RWPE1 (cell line): Measurements from ENCODE around the gene S100A16.
"Not testable (repeated sequence)": the region's sequence is repeated elsewhere in the genome, so short reads cannot be mapped to it uniquely, and the experiment has no call there.

Experiments
- CTCF ChIA-PET: fragments of 350-600 bp; sonication (Branson Sonifier 250); formaldehyde crosslinking; extraction: SDS; loops from one replicate; lab custom pipeline; 2021; lab: Yijun Ruan, JAX
- POLR2A ChIA-PET: fragments of 400-600 bp; formaldehyde crosslinking; extraction: SDS; loops from one replicate; lab custom pipeline; 2020; ENCODE audit warnings: antibody characterized with exemption; ENCODE audit not compliant: low non-redundant PET; lab: Yijun Ruan, JAX
- DNase-seq: peaks from one replicate; pipeline ENCODE4 v3.0.0; 2012; ENCODE audit warnings: low spot score
- H3K27ac ChIP-seq: fragments of 450-650 bp; 2 replicates; pipeline ENCODE4 v1.5.1; 2017
- TF ChIP-seq, protein P1 (sequence below): fragments of 450-650 bp; conservative IDR thresholded peaks from 2 replicates; pipeline ENCODE4 v1.5.1; 2017; ENCODE audit warnings: low read depth, mild to moderate bottlenecking

The S100A16 gene

DNA sequence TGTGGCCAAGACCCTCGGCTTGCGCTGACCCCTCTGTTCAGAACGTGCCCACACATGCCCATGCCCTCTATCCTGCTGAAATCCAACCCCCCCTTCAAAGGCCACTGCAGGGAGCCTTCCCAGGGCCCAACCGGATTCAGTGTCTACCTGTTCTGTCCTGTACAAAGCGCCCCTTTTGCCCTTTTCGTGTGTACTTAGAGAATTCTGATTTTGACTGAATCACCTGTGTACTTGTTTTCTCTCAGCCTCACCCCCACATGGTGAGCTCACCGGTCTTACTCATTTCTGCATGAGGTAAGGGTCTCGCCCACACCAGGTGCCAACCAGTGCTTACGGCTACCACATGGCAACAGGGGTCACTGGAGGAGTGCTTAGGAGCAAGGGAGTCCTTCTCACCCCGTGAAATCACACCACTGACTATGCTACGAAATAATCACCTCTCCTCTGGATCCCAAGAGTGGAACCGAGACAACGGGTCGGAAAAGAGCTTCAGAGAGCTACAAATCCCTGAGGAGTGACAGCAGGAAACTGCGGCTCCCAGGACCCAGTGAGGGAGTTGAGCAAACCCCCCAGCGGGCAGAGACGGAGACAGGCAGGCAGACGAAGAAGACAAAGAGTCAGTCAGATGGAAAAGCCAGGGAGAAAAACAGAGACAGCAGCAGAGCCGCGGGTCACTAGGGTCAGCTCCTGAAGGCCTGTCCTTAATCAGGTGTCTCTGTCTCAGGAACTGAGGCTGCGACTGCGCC is 45.1 kb downstream of the S100A16 start:
- peak; percentile 88 for DNase-seq
- peak overlapping the region; percentile 100 for H3K27ac ChIP-seq
- ChIA-PET POLR2A (interaction anchor here (0.6 to 1.8 kb wide), 5 partner anchors 33 to 69 kb away, joined by 3 to 8 read pairs (median 4); partner anchors contain the start of genes S100A16 and S100A6), CTCF (interaction anchor here (0.5 to 3.2 kb wide), 16 partner anchors 14 to 681 kb away, joined by 3 to 32 read pairs (median 4); partner anchors contain the start of genes S100A1, S100A4 and S100A6)
- TF ChIP-seq, protein P1, sequence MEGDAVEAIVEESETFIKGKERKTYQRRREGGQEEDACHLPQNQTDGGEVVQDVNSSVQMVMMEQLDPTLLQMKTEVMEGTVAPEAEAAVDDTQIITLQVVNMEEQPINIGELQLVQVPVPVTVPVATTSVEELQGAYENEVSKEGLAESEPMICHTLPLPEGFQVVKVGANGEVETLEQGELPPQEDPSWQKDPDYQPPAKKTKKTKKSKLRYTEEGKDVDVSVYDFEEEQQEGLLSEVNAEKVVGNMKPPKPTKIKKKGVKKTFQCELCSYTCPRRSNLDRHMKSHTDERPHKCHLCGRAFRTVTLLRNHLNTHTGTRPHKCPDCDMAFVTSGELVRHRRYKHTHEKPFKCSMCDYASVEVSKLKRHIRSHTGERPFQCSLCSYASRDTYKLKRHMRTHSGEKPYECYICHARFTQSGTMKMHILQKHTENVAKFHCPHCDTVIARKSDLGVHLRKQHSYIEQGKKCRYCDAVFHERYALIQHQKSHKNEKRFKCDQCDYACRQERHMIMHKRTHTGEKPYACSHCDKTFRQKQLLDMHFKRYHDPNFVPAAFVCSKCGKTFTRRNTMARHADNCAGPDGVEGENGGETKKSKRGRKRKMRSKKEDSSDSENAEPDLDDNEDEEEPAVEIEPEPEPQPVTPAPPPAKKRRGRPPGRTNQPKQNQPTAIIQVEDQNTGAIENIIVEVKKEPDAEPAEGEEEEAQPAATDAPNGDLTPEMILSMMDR, result no peak

DNA sequence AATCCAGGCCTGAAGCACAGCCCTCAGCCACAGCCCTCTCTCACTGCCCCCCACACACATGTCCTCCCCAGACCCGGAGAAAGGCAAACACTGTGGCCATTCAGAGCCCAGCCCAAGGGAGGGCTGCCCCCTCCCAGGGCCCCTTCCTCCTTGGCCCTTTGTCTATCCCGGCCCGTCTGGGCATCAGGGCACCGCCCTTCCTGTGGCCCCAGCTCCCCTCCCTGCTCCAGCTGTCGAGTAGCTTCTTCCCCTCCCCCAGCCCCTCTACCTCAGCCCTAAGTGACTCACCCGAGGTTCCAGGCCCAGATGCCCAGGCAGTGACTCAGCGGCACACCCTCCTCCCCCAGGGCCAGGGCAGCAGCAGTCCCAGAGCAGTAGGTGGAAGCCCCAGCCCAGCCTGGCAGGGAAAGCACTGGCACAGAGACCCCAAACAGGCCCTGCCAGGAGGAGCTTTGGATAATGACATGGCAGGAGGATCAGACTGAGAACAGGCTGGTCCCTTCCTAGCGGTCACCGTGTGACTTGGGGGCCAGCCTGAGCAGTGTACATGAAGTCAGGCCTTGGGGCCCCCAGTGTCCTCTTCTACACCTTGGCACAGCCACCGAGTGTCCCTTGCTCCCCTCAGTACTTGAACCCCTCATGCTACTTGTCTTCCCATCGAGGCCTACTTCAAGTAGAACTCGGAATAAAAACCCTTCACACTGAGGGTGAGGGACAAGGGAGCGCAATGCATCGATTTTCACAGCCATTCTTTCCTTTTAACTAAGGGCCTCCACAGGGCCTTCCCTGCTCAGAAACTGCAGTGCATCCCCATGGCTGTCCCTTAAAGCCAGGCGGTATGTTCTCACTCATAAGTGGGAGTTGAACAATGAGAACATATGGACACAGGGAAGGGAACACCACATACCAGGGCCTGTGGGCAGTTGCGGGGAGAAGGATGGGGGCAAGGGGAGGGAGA is 46.2 kb downstream of the S100A16 start:
- POLR2A ChIA-PET, result interaction anchor here (0.6 to 1.7 kb wide), 6 partner anchors 30 to 51 kb away, joined by 3 to 11 read pairs (median 4); partner anchors contain the start of genes S100A16 and S100A6
- CTCF ChIA-PET, result interaction anchor here (0.6 to 1.0 kb wide), 2 partner anchors 11 to 56 kb away, joined by 3 to 4 read pairs; no protein-coding TSS in a partner anchor
- H3K27ac ChIP-seq, result peak overlapping the region; percentile 100
- DNase-seq, result peak; percentile 99
- TF ChIP-seq, protein P1, result no peak

DNA sequence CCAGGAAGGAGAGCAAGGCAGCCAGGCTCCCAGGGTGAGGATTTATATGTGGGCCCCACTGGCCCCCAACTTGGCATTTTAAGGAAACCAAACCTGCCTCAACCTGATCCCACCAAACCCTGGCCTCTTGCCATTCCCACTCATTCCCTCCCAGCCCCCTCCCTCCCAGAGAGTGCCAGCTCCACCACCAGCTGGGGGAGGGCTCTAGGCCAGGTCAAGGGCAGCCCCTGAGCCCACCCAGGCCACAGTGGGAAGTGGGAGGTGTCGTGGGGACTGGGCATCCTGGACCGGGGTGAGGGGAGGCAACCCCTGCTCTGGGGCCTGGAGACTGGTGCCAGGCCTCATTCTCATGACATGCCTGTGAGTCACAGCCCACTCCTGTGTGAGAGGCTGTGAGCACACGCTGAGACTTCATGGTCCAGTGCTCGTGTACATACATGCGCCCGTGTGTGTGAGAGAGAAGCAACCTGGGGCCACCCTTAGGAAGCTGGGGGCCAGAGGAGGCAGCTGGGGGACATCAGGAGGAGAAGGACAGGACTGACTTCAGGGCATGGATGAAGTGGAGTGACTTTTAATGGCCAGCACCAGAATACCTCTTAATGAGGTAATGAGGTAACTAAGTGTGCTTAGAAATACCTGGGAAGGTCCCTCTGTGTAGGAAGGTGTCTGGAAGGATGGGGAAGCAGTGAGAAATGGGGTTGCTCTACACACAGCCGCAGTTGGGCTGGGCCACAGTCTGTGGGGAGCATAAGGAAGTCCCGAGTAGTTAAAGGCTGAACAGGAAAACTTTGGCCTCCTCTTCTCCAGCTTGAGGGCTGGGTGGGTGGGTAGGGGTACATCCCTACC is 47.2 kb downstream of the S100A16 start, which contains the start of gene S100A2:
Gene S100A2, minus strand, starts transcription at position 316 of the 846 bp plus-strand sequence. CDS start 1,967 bp downstream, outside the sequence.
- CTCF ChIA-PET, result interaction anchor here (1.0 kb wide), 1 partner anchor 55 kb away, joined by 4 read pairs; no protein-coding TSS in a partner anchor
- peak; percentile 91 for DNase-seq
- H3K27ac ChIP-seq, result peak within 1 kb of the TSS; percentile 100
- TF ChIP-seq, protein P1, result no peak
- POLR2A ChIA-PET, result interaction anchor here (0.6 to 1.7 kb wide), 6 partner anchors 29 to 50 kb away, joined by 3 to 11 read pairs (median 5); partner anchors contain the start of genes S100A16 and S100A6

DNA sequence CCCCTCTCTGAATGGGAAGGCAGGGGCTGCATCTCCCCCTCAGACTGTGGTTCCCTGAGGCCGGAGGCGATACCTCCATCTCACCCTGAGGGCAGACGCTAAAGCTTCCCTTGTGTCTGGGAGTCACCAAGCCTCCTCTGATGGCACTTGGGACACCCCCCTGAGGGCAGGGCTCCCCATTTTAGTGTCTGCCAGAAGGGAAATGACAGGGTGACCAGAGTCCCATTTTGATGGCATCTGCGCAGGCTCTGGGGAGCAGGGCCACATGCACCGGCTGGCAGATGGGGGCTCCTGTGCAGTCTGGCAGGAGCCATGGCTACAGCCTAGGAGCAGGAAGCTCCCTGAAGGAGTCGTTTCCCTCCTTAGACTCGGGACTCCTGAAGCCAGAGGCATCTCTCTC is 48.9 kb downstream of the S100A16 start:
- DNase-seq, result no peak
- ChIA-PET POLR2A (interaction anchor here (1.4 to 2.1 kb wide), 3 partner anchors 19 to 48 kb away, joined by 5 to 21 read pairs (median 6); partner anchors contain the start of gene S100A6), CTCF (interaction anchor here (0.7 kb wide), 1 partner anchor 11 kb away, joined by 4 read pairs; no protein-coding TSS in a partner anchor)
- TF ChIP-seq, protein P1, result no peak
- H3K27ac ChIP-seq, result peak overlapping the region; percentile 100

DNA sequence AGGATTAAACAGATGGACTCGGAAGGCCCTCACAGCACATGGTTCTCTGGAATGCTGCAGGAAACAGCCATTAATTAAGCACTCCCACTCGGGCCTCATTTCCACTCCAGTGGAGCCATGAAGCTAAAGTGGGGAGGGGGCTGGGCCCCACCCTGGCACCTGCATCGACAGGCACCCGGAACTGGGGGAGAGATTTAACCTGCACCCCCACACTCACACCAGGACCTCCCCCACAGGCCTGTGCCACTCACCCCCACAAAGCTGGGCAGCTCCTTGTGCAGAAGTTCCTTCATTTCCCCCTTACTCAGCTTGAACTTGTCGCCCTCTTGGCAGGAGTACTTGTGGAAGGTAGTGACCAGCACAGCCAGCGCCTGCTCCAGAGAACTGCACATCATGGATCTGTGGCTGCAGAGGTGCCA is 49.4 kb downstream of the S100A16 start:
- ChIA-PET POLR2A (interaction anchor here (1.4 to 2.1 kb wide), 4 partner anchors 19 to 48 kb away, joined by 3 to 21 read pairs (median 6); partner anchors contain the start of gene S100A6), CTCF (interaction anchor here (0.7 kb wide), 1 partner anchor 10 kb away, joined by 4 read pairs; no protein-coding TSS in a partner anchor)
- no peak for DNase-seq
- TF ChIP-seq, protein P1, result no peak
- H3K27ac ChIP-seq, result peak overlapping the region; percentile 100

DNA sequence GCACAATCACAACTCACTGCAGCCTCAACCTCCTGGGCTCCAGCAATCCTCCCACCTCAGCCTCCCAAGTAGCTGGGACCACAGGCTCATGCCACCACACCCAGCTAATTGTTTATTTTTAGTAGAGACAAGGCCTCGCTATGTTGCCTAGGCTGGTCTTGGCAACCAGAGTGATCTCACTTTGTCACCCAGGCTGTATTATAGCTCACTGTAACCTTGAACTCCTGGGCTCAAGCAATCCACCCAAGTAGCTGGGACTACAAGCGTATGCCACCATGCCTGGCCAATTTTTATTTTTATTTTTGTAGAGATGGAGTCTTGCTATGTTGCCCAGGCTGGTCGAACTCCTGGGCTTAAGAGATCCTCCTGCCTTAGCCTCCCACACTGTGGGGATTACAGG is 50.9 kb downstream of the S100A16 start:
- peak overlapping the region; percentile 100 for H3K27ac ChIP-seq
- ChIA-PET POLR2A (interaction anchor here (0.7 to 2.0 kb wide), 4 partner anchors 15 to 213 kb away, joined by 3 to 8 read pairs (median 4); partner anchors contain the start of genes PGLYRP4 and S100A6), CTCF (interaction anchor here (0.7 to 1.9 kb wide), 5 partner anchors 9 to 51 kb away, joined by 4 to 7 read pairs (median 5); no protein-coding TSS in a partner anchor)
- DNase-seq, result not testable (repeated sequence)
